Liver (tissue), 9 donors: ENCODE measurements around the gene EDRF1. TPM values are rescaled to one million over a fixed set of nuclear protein-coding genes. Genes with fewer than 3 reads are reported as not detected.
"Not testable (repeated sequence)": the region's sequence is repeated elsewhere in the genome, so short reads cannot be mapped to it uniquely, and the experiment has no call there.

Experiments used
- DNase-seq: peaks from one replicate; pipeline ENCODE4 v3.0.0-alpha.2; 2017; ENCODE audit warnings: low spot score
- H3K27ac ChIP-seq, 2 donors: one replicate each; pipeline ENCODE4 v1.7.0; 2013; ENCODE audit warnings: inconsistent platforms in 2 of 2, low read length in 2 of 2, control low read depth in 1 of 2, low read depth in 1 of 2, mild to moderate bottlenecking in 1 of 2
- H3K27me3 ChIP-seq, 4 donors: one replicate each; pipeline versions ENCODE4 v1.6.1 to v1.7.0; 2013; ENCODE audit warnings: low read length in 3 of 4, inconsistent platforms in 1 of 4, mild to moderate bottlenecking in 1 of 4, moderate library complexity in 1 of 4; ENCODE audit not compliant: control insufficient read depth in 4 of 4, insufficient read depth in 4 of 4
- H3K36me3 ChIP-seq, 4 donors: one replicate each; pipeline versions ENCODE4 v1.6.1 to v1.7.0; 2013; ENCODE audit warnings: low read length in 3 of 4, mild to moderate bottlenecking in 3 of 4, low read depth in 1 of 4, moderate library complexity in 1 of 4; ENCODE audit not compliant: control insufficient read depth in 4 of 4, insufficient read depth in 3 of 4
- H3K4me1 ChIP-seq, 4 donors: one replicate each; pipeline versions ENCODE4 v1.6.1 to v1.7.0; 2013; ENCODE audit warnings: low read length in 3 of 4, mild to moderate bottlenecking in 3 of 4, moderate library complexity in 1 of 4; ENCODE audit not compliant: control insufficient read depth in 4 of 4, insufficient read depth in 4 of 4
- H3K4me3 ChIP-seq, 3 donors: one replicate each; pipeline versions ENCODE4 v1.6.1 to v1.7.0; 2013; ENCODE audit warnings: low read length in 3 of 3, control low read depth in 1 of 3, low read depth in 1 of 3, mild to moderate bottlenecking in 1 of 3
- H3K9ac ChIP-seq, 2 donors: one replicate each; pipeline ENCODE4 v1.7.0; 2013; ENCODE audit warnings: low read length in 2 of 2, mild to moderate bottlenecking in 2 of 2, moderate library complexity in 2 of 2, control low read depth in 1 of 2, low read depth in 1 of 2
- H3K9me3 ChIP-seq, 4 donors: one replicate each; pipeline versions ENCODE4 v1.6.1 to v1.7.0; 2013; ENCODE audit warnings: low read length in 3 of 4; ENCODE audit not compliant: control insufficient read depth in 4 of 4
- EGR1 ChIP-seq, 2 donors: IDR thresholded peaks; 2 replicates each; pipeline ENCODE4 v1.6.1; 2016 to 2018; ENCODE audit warnings: antibody characterized with exemption in 2 of 2, low read depth in 2 of 2
- FOXA1 ChIP-seq: IDR thresholded peaks from 2 replicates; pipeline ENCODE4 v1.6.1; 2016; ENCODE audit warnings: antibody characterized with exemption
- GABPA ChIP-seq, 2 donors: IDR thresholded peaks in 1 of 2; conservative IDR thresholded peaks in 1 of 2; 2 replicates each; pipeline ENCODE4 v1.6.1; 2016; ENCODE audit warnings: antibody characterized with exemption in 2 of 2, mild to moderate bottlenecking in 1 of 2, moderate library complexity in 1 of 2
- HNF4A ChIP-seq, 2 donors: conservative IDR thresholded peaks; 2 replicates each; pipeline ENCODE4 v1.6.1; 2016; ENCODE audit warnings: antibody characterized with exemption in 2 of 2, mild to moderate bottlenecking in 2 of 2
- HNF4G ChIP-seq: IDR thresholded peaks from 2 replicates; pipeline ENCODE4 v1.6.1; 2016; ENCODE audit warnings: antibody characterized with exemption
- JUND ChIP-seq, 2 donors: IDR thresholded peaks; 2 replicates each; pipeline ENCODE4 v1.6.1; 2016; ENCODE audit warnings: antibody characterized with exemption in 2 of 2
- NR2F2 ChIP-seq: IDR thresholded peaks from 2 replicates; pipeline ENCODE4 v1.6.1; 2016; ENCODE audit warnings: antibody characterized with exemption
- RAD21 ChIP-seq, 2 donors: IDR thresholded peaks; 2 replicates each; pipeline ENCODE4 v1.6.1; 2016; ENCODE audit warnings: antibody characterized with exemption in 2 of 2, mild to moderate bottlenecking in 2 of 2
- SP1 ChIP-seq: IDR thresholded peaks from 2 replicates; pipeline ENCODE4 v1.6.1; 2018; ENCODE audit warnings: antibody characterized with exemption, mild to moderate bottlenecking
- YY1 ChIP-seq: IDR thresholded peaks from 2 replicates; pipeline ENCODE4 v1.6.1; 2016; ENCODE audit warnings: antibody characterized with exemption, mild to moderate bottlenecking
- WGBS: extraction: QIAGEN DNeasy Blood & Tissue Kit; methylation state at CpG from one replicate; pipeline ENCODE4 v1.1.7; 2013; 5-methylcytosine and 5-hydroxymethylcytosine counted together
- polyA plus RNA-seq, 2 donors: library from polyadenylated mRNA; stranded (reverse) in 1 of 2; unstranded in 1 of 2; fragments of 200-250 nt in 1 of 2; fragments of >200 nt in 1 of 2; fragmentation: Nextera tagmentation in 1 of 2; extraction: Ambion mirVana in 1 of 2; gene quantifications; one replicate each; pipeline versions ENCODE4 v1.2.1 to v1.2.3, GENCODE V29; 2013 to 2015
- total RNA-seq, 2 donors: library from RNA; depleted of rRNA; stranded (reverse); fragments of >200 nt; gene quantifications; one replicate each; pipeline ENCODE4 v1.2.3, GENCODE V29; 2014
- TF ChIP-seq, protein P1 (sequence below): IDR thresholded peaks from 2 replicates; pipeline ENCODE4 v1.6.1; 2016; ENCODE audit warnings: antibody characterized with exemption
- TF ChIP-seq, protein P2 (sequence below): IDR thresholded peaks from 2 replicates; pipeline ENCODE4 v1.6.1; 2016; ENCODE audit warnings: antibody characterized with exemption
- TF ChIP-seq, protein P3 (sequence below): IDR thresholded peaks from 2 replicates; pipeline ENCODE4 v1.6.1; 2016; ENCODE audit warnings: antibody characterized with exemption, mild to moderate bottlenecking
- TF ChIP-seq, protein P4 (sequence below): fragments of 150-350 bp; IDR thresholded peaks from 2 replicates; pipeline ENCODE4 v1.5.1; 2017; ENCODE audit warnings: improper control_type of control experiment, low read depth, low read length; ENCODE audit not compliant: missing input control
- donor health status: healthy.
- donor health status: healthy.
- donor health status: healthy.
- donor health status: healthy.
- donor health status: healthy.

The EDRF1 gene
- total and polyA plus RNA-seq, 4 donors, result 3.9 to 17.0 (median 9.2) TPM

DNA sequence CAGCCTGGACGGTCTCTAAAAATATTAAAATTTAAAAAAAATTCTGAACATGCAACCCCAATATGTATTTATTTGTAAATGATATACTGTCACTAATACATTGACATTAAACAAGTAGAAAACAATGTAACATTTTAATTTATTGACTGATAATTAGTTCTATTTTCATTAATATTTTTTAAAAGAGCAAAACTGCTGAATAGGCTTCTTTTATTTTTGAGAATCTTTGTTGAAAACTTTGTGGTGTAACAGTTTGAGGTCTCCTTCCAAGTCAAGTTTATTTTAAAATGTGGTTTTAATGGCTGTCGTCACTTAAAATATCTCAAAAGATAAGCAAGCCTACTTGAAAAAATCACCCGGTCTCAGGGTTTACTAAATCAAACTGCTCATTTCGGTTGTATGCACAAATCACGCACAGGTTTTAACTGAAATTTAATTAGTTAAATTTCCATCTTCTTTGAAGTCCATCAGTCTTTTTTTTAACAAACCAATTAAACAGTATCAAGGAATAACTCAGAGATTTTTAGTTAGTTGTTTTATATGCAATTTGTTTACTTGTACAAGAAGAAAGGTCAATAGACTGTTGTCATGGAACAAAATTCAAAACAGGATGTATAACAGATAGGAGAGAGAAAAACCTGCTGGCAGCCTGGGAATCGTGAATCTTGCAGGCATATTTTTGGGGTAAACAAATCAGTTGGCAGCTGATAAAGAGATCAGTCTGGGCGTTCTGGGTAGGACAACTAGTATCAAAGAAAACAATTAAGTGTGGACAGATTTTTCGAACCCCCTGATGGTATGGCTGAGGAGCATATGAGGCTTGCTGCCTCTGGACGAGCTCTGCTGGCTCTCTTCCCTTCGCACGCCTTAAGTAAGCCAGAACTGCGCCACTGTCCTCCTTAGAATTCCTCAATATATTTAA lies 9.7 kb upstream of the EDRF1 start:
- Histone ChIP-seq H3K9ac (no peak overlapping the region), H3K27ac (no peak overlapping the region), H3K36me3 (no peaks in the 10 kb centered on the region), H3K27me3 (no peaks in the 10 kb centered on the region), H3K4me3 (no peak overlapping the region), H3K4me1 (no peaks in the 10 kb centered on the region), H3K9me3 (peaks cover 8 to 29% (median 17%) of the 10 kb centered on the region in 4 donors)
- no peak for DNase-seq
- no peak for TF ChIP-seq RAD21 (IDR thresholded peaks at IDR 0.05)
- peak; percentile 17 for TF ChIP-seq NR2F2
- 65% methylated on average over 12 of the region's 12 CpGs for WGBS

DNA sequence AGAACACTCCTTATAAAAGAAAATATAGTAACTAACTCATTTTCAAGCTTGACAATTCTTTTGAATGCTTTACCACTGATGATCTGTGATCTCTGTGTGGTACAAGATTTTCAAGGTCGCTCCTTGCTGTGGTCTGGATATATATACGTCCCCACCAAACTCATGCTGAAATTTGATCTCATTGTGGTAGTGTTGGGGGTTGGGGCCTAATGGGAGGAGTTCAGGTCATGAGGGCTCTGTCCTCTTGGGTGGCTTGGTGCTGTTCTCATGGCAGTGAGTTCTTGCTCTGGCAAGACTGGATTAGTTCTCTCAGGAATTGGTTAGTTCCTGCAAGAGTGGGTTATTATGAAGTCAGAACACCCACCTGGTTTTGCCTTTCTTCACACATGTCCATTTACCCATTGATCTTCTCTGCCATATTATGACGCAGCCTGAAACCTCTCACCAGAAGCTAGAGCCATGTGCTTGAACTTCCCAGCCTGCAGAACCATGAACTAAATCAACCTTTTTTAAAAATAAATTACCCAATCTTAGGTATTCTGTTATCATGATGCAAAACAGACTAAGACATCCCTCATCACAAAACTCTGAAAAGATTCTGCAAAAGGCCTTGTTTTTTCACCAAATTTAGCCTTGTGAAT lies 8.3 kb upstream of the EDRF1 start:
- Histone ChIP-seq H3K36me3 (no peaks in the 10 kb centered on the region), H3K9me3 (peaks cover 8 to 29% (median 17%) of the 10 kb centered on the region in 4 donors), H3K27ac (no peak overlapping the region), H3K27me3 (no peaks in the 10 kb centered on the region), H3K9ac (no peak overlapping the region), H3K4me1 (no peaks in the 10 kb centered on the region), H3K4me3 (no peak overlapping the region)
- TF ChIP-seq RAD21 (IDR thresholded peaks at IDR 0.05) (no peak), NR2F2 (no peak), YY1 (no peak), JUND (IDR thresholded peaks at IDR 0.05) (no peak), SP1 (no peak), FOXA1 (no peak), HNF4A (conservative IDR thresholded peaks at IDR 0.05) (no peak), EGR1 (IDR thresholded peaks at IDR 0.05; ENCODE audit: low read depth in 2 of 2) (no peak), HNF4G (no peak), GABPA (IDR thresholded peaks at IDR 0.05 in 1 of 2, conservative IDR thresholded peaks at IDR 0.05 in 1 of 2) (no peak)
- TF ChIP-seq, protein P1, sequence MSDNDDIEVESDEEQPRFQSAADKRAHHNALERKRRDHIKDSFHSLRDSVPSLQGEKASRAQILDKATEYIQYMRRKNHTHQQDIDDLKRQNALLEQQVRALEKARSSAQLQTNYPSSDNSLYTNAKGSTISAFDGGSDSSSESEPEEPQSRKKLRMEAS, result no peak
- TF ChIP-seq, protein P2, sequence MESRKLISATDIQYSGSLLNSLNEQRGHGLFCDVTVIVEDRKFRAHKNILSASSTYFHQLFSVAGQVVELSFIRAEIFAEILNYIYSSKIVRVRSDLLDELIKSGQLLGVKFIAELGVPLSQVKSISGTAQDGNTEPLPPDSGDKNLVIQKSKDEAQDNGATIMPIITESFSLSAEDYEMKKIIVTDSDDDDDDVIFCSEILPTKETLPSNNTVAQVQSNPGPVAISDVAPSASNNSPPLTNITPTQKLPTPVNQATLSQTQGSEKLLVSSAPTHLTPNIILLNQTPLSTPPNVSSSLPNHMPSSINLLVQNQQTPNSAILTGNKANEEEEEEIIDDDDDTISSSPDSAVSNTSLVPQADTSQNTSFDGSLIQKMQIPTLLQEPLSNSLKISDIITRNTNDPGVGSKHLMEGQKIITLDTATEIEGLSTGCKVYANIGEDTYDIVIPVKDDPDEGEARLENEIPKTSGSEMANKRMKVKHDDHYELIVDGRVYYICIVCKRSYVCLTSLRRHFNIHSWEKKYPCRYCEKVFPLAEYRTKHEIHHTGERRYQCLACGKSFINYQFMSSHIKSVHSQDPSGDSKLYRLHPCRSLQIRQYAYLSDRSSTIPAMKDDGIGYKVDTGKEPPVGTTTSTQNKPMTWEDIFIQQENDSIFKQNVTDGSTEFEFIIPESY, result no peak
- TF ChIP-seq, protein P3, sequence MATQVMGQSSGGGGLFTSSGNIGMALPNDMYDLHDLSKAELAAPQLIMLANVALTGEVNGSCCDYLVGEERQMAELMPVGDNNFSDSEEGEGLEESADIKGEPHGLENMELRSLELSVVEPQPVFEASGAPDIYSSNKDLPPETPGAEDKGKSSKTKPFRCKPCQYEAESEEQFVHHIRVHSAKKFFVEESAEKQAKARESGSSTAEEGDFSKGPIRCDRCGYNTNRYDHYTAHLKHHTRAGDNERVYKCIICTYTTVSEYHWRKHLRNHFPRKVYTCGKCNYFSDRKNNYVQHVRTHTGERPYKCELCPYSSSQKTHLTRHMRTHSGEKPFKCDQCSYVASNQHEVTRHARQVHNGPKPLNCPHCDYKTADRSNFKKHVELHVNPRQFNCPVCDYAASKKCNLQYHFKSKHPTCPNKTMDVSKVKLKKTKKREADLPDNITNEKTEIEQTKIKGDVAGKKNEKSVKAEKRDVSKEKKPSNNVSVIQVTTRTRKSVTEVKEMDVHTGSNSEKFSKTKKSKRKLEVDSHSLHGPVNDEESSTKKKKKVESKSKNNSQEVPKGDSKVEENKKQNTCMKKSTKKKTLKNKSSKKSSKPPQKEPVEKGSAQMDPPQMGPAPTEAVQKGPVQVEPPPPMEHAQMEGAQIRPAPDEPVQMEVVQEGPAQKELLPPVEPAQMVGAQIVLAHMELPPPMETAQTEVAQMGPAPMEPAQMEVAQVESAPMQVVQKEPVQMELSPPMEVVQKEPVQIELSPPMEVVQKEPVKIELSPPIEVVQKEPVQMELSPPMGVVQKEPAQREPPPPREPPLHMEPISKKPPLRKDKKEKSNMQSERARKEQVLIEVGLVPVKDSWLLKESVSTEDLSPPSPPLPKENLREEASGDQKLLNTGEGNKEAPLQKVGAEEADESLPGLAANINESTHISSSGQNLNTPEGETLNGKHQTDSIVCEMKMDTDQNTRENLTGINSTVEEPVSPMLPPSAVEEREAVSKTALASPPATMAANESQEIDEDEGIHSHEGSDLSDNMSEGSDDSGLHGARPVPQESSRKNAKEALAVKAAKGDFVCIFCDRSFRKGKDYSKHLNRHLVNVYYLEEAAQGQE, result no peak
- TF ChIP-seq, protein P4, sequence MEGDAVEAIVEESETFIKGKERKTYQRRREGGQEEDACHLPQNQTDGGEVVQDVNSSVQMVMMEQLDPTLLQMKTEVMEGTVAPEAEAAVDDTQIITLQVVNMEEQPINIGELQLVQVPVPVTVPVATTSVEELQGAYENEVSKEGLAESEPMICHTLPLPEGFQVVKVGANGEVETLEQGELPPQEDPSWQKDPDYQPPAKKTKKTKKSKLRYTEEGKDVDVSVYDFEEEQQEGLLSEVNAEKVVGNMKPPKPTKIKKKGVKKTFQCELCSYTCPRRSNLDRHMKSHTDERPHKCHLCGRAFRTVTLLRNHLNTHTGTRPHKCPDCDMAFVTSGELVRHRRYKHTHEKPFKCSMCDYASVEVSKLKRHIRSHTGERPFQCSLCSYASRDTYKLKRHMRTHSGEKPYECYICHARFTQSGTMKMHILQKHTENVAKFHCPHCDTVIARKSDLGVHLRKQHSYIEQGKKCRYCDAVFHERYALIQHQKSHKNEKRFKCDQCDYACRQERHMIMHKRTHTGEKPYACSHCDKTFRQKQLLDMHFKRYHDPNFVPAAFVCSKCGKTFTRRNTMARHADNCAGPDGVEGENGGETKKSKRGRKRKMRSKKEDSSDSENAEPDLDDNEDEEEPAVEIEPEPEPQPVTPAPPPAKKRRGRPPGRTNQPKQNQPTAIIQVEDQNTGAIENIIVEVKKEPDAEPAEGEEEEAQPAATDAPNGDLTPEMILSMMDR, result no peak
- no peak for DNase-seq
- 88% methylated on average over 3 of the region's 3 CpGs for WGBS

DNA sequence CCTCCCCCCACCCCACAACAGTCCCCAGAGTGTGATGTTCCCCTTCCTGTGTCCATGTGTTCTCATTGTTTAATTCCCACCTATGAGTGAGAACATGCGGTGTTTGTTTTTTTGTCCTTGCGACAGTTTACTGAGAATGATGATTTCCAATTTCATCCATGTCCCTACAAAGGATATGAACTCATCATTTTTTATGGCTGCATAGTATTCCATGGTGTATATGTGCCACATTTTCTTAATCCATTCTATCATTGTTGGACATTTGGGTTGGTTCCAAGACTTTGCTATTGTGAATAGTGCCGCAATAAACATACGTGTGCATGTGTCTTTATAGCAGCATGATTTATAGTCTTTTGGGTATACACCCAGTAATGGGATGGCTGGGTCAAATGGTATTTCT lies 4.8 kb upstream of the EDRF1 start:
- not testable (repeated sequence) for H3K4me3 ChIP-seq, H3K4me1 ChIP-seq, H3K36me3 ChIP-seq, H3K27me3 ChIP-seq, H3K27ac ChIP-seq, H3K9ac ChIP-seq, DNase-seq
- H3K9me3 ChIP-seq, result peaks cover 8 to 32% (median 17%) of the 10 kb centered on the region in 4 donors
- 98% methylated on average over 4 of the region's 4 CpGs for WGBS
